GM12801 (cell line): ENCODE results near the gene PPP1R9A.

Experiments used
- CTCF ChIP-seq: IDR thresholded peaks from one replicate; pipeline ENCODE4 v1.5.1; 2011; ENCODE audit warnings: control low read depth; ENCODE audit not compliant: insufficient read length; ENCODE audit errors: extremely low read depth

The PPP1R9A gene

GRCh38 chr7:95330961-95331337 lies 423.6 kb downstream of the PPP1R9A start:
- TF ChIP-seq CTCF = no peak

- TF ChIP-seq CTCF = no peak
Observed at GRCh38 chr7:95334447-95334846, 427.1 kb downstream of the PPP1R9A start.

DNA sequence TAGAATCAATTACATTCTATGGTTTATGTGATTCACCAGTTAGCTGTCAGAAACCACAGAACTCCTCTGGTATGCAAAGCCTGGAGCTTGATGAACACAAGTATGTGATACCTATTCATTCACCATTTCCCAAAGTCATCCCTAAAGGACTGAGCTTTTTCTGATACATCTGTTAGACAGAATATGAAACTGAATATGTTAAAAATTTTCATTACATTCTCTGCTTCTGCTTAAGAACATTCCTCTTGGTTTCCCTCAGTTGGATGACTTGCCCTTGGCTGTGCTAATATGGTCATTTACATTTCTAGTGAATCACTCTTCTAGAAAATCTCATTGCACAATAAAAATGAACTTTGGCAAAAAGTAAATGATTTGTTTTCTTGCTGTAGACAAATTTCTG lies 427.7 kb downstream of the PPP1R9A start:
- TF ChIP-seq CTCF = no peak

- TF ChIP-seq CTCF = no peak
Observed at GRCh38 chr7:95338832-95339231, 431.4 kb downstream of the PPP1R9A start.

GRCh38 chr7:95340491-95340890 lies 433.1 kb downstream of the PPP1R9A start:
- TF ChIP-seq CTCF = no peak

DNA sequence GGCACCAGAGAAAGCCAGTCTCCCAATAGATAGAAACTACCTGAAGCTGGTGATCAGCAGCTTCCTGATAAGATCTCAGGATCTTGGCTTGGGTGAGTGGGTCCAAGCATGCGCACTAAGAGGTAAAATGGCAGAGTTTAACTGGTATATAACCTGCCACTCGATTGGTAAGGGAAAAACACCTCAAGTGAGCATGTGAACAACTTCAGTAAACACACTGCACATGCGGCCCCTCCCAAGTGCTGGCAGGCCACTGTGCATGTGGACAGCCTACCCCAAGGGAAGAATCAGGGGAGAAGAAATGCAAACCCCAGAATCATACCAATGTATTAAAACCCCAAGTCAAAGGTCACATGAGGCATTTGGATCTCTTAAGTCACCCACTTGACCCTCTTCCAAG lies 434.6 kb downstream of the PPP1R9A start:
- no peak for TF ChIP-seq CTCF

DNA sequence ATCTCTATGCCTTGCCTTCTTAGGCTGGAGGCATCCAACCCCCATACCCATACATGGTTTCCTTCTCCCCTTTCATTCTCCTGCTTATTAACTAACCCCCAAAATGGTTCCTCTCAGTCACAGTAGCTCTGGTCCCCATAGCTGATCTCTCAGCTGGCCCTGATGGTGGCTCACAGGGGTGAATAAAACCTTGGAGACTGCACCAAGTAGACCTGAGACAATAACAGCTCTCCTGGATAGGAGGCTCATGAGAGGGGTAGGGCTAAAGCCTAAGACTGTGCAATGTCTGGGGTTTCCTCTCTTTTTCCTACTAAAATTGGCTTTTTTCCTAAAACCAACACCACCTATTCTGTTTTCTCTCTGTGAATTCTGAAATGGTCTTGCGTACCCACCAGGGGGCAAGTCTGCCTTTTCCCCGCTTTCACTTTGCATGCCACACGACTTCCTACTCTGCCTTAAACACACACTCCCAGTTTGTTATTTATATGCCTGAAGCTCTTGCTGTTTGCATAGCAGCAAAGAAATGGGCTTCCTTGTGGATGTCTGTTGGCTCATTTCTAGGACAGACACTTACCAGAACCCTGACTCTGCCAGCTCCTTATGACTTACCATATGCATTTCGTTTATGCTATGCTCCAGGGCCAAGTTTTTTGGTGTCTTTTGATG lies 435.4 kb downstream of the PPP1R9A start:
- TF ChIP-seq CTCF = no peak
